GM12878 (cell line): ENCODE measurements around the gene TDRD3. TPM values are rescaled to one million over a fixed set of nuclear protein-coding genes. Genes with fewer than 3 reads are reported as not detected.

Experiments used
- ATAC-seq: fragments of 200-7000 bp; cut with Tn5 transposase; 3 replicates; pipeline ENCODE4 v1.9.1; 2020; ENCODE audit warnings: mild to moderate bottlenecking, moderate library complexity
- BruUV-seq: library from RNA; stranded (reverse); fragments of 400-500 nt; replicated peaks from 2 replicates; lab custom pipeline; 2021; lab: Mats Ljungman, UMichigan
- CTCF ChIA-PET: fragments of 300-600 bp; sonication (Branson Sonifier 250); formaldehyde crosslinking; extraction: SDS; loops from one replicate; lab custom pipeline; 2021; ENCODE audit warnings: inconsistent platforms; lab: Yijun Ruan, JAX
- POLR2A ChIA-PET: fragments of 350-600 bp; formaldehyde crosslinking; extraction: SDS; loops from one replicate; lab custom pipeline; 2021; ENCODE audit warnings: inconsistent platforms; lab: Charles Lee
- RAD21 ChIA-PET: fragments of 300-600 bp; sonication (Branson Sonifier 250); formaldehyde crosslinking; loops from one replicate; lab custom pipeline; 2023; ENCODE audit warnings: antibody characterized with exemption; ENCODE audit not compliant: unreplicated experiment; lab: Charles Lee
- SMC1A ChIA-PET: fragments of 300-600 bp; sonication (Branson Sonifier 250); formaldehyde crosslinking; loops from one replicate; lab custom pipeline; 2023; ENCODE audit not compliant: unreplicated experiment, uncharacterized antibody; lab: Charles Lee
- DNase-seq: peaks from one replicate; pipeline ENCODE4 v3.0.0-alpha.2; 2011; ENCODE audit warnings: low read depth, low spot score
- FAIRE-seq: peaks from 3 replicates; lab custom pipeline; 2011; peaks lifted over from hg19 to GRCh38; lab: Jason Lieb, UNC
- H2AFZ ChIP-seq: 2 replicates; pipeline ENCODE4 v1.6.0; 2011; ENCODE audit warnings: low read depth, low read length, control low read depth; ENCODE audit not compliant: control insufficient read depth
- H3K27ac ChIP-seq: 2 replicates; pipeline ENCODE4 v1.5.1; 2011; ENCODE audit warnings: control low read depth; ENCODE audit not compliant: control insufficient read depth, insufficient read depth
- H3K27me3 ChIP-seq, 2 experiments: replicated peaks in 1 of 2; 2 replicates each; pipeline versions ENCODE4 v1.6.0 to v1.6.1; 2011; ENCODE audit warnings: low read length in 1 of 2; ENCODE audit not compliant: control insufficient read depth in 2 of 2, insufficient read depth in 2 of 2
- H3K36me3 ChIP-seq, 2 experiments: 2 replicates each; pipeline ENCODE4 v1.5.1; 2011; ENCODE audit warnings: low read length in 1 of 2; ENCODE audit not compliant: control insufficient read depth in 2 of 2, insufficient read depth in 2 of 2
- H3K4me1 ChIP-seq: 2 replicates; pipeline ENCODE4 v1.6.1; 2011; ENCODE audit warnings: mild to moderate bottlenecking, low read length, moderate library complexity, mixed read lengths; ENCODE audit not compliant: control insufficient read depth, insufficient read depth
- H3K4me2 ChIP-seq: 2 replicates; pipeline ENCODE4 v1.6.0; 2011; ENCODE audit warnings: control low read depth; ENCODE audit not compliant: control insufficient read depth, insufficient read depth
- H3K4me3 ChIP-seq: fragments of 200-600 bp; sonication (generic); 2 replicates; pipeline ENCODE4 v1.5.1; 2016
- H3K79me2 ChIP-seq: 2 replicates; pipeline ENCODE4 v1.6.0; 2011; ENCODE audit warnings: low read length; ENCODE audit not compliant: control insufficient read depth, insufficient read depth
- H3K9ac ChIP-seq: 2 replicates; pipeline ENCODE4 v1.8.0; 2011; ENCODE audit warnings: low read length, control low read depth, mixed read lengths; ENCODE audit not compliant: control insufficient read depth, insufficient read depth
- H3K9me3 ChIP-seq: replicated peaks from 3 replicates; pipeline ENCODE4 v1.5.1; 2011; ENCODE audit warnings: mild to moderate bottlenecking, low read length; ENCODE audit not compliant: control insufficient read depth, insufficient read depth
- H4K20me1 ChIP-seq: 2 replicates; pipeline ENCODE4 v1.6.0; 2011; ENCODE audit not compliant: control insufficient read depth, insufficient read depth
- CTCF ChIP-seq, 3 experiments: IDR thresholded peaks in 2 of 3; conservative IDR thresholded peaks in 1 of 3; 2 replicates each; pipeline ENCODE4 v1.5.1; 2011; ENCODE audit warnings: low read depth in 3 of 3, low read length in 3 of 3, mild to moderate bottlenecking in 3 of 3, control low read depth in 2 of 3, moderate library complexity in 2 of 3, inconsistent platforms in 1 of 3, mixed read lengths in 1 of 3; ENCODE audit not compliant: control insufficient read depth in 2 of 3, insufficient read depth in 1 of 3; ENCODE audit errors: extremely low read depth in 1 of 3
- HDAC2 ChIP-seq: fragments of 200-600 bp; sonication (generic); IDR thresholded peaks from 2 replicates; pipeline ENCODE4 v1.6.1; 2017
- MEF2A ChIP-seq: IDR thresholded peaks from 2 replicates; pipeline ENCODE4 v1.6.1; 2011; ENCODE audit warnings: low read depth, mild to moderate bottlenecking, low read length, moderate library complexity; ENCODE audit not compliant: insufficient read depth
- NFIC ChIP-seq: IDR thresholded peaks from 2 replicates; pipeline ENCODE4 v1.6.1; 2012; ENCODE audit warnings: low read depth, mild to moderate bottlenecking, inconsistent platforms, low read length, moderate library complexity
- PML ChIP-seq: IDR thresholded peaks from 2 replicates; pipeline ENCODE4 v1.6.1; 2012; ENCODE audit warnings: low read length, inconsistent platforms
- POLR2A ChIP-seq: IDR thresholded peaks from 2 replicates; pipeline ENCODE4 v1.6.1; 2011; ENCODE audit warnings: low read depth, mild to moderate bottlenecking, low read length
- POLR2AphosphoS5 ChIP-seq: IDR thresholded peaks from 2 replicates; pipeline ENCODE4 v1.6.1; 2011; ENCODE audit warnings: mild to moderate bottlenecking, low read length, inconsistent platforms
- RB1 ChIP-seq: fragments of 450-650 bp; formaldehyde crosslinking; IDR thresholded peaks from 2 replicates; pipeline ENCODE4 v1.6.1; 2017; ENCODE audit warnings: mild to moderate bottlenecking, borderline replicate concordance
- SIX5 ChIP-seq: IDR thresholded peaks from 2 replicates; pipeline ENCODE4 v1.6.1; 2011; ENCODE audit warnings: mild to moderate bottlenecking, low read depth, low read length, moderate library complexity; ENCODE audit not compliant: severe bottlenecking
- SP1 ChIP-seq: IDR thresholded peaks from one replicate; pipeline ENCODE4 v1.6.1; 2011; ENCODE audit warnings: low read depth, low read length
- WGBS: methylation state at CpG from one replicate; pipeline ENCODE4 v1.1.6; 2016; ENCODE audit warnings: low lambda C conversion rate; ENCODE audit not compliant: insufficient replicate concordance, insufficient coverage; ENCODE audit errors: missing lambda C conversion rate; 5-methylcytosine and 5-hydroxymethylcytosine counted together
- in situ Hi-C: fragments of 300-500 bp; cut with MboI; formaldehyde crosslinking; loops from 9 replicates; pipeline ENCODE4 v1.14.3; 2018; ENCODE audit warnings: mixed read lengths
- intact Hi-C: fragments of 100-400 bp; cut with micrococcal nuclease; formaldehyde crosslinking; loops from one replicate; pipeline ENCODE4 v1.14.2; 2022; ENCODE audit not compliant: unreplicated experiment
- polyA plus RNA-seq, 11 experiments: library from polyadenylated mRNA; depleted of rRNA in 4 of 11; unstranded in 6 of 11; stranded (reverse) in 5 of 11; fragments of >200 nt; fragmentation: Nextera tagmentation in 4 of 11; fragmentation: Illumina TruSeq in 1 of 11; extraction: Ambion mirVana in 4 of 11; extraction: Trizol in 1 of 11; gene quantifications; 1 replicate in 1 of 11; 2 replicates in 10 of 11; pipeline versions ENCODE4 v1.2.1 to v1.2.3, GENCODE V29; 2011 to 2016; ENCODE audit warnings: inconsistent platforms in 2 of 11, missing spikeins in 2 of 11, low read depth in 1 of 11
- total RNA-seq, 4 experiments: library from RNA; depleted of rRNA in 3 of 4; stranded (reverse); fragments of >200 nt in 3 of 4; fragmentation: Illumina TruSeq in 1 of 4; extraction: Trizol in 1 of 4; gene quantifications; 2 replicates each; pipeline versions ENCODE4 v1.2.1 to v1.2.3, GENCODE V29; 2013 to 2021
- TF ChIP-seq, protein P1 (sequence below): fragments of 450-650 bp; IDR thresholded peaks from 2 replicates; pipeline ENCODE4 v1.6.1; 2017; ENCODE audit warnings: mild to moderate bottlenecking, moderate library complexity
- TF ChIP-seq, protein P2 (sequence below): fragments of 450-650 bp; IDR thresholded peaks from 2 replicates; pipeline ENCODE4 v1.6.1; 2017; ENCODE audit warnings: mild to moderate bottlenecking, low read depth, inconsistent platforms; ENCODE audit not compliant: poor library complexity, severe bottlenecking
- TF ChIP-seq, protein P3 (sequence below): IDR thresholded peaks from 2 replicates; pipeline ENCODE4 v1.6.1; 2011; ENCODE audit warnings: borderline replicate concordance, low read depth, mild to moderate bottlenecking, moderate library complexity, low read length; ENCODE audit not compliant: insufficient read depth, poor library complexity, severe bottlenecking

The TDRD3 gene
- total and polyA plus RNA-seq, 10 of the 15 experiments (the other 5 are each of a cell fraction or from before 2014, with no cell fraction given) = 8.4 to 27.9 (median 15.8) TPM

DNA sequence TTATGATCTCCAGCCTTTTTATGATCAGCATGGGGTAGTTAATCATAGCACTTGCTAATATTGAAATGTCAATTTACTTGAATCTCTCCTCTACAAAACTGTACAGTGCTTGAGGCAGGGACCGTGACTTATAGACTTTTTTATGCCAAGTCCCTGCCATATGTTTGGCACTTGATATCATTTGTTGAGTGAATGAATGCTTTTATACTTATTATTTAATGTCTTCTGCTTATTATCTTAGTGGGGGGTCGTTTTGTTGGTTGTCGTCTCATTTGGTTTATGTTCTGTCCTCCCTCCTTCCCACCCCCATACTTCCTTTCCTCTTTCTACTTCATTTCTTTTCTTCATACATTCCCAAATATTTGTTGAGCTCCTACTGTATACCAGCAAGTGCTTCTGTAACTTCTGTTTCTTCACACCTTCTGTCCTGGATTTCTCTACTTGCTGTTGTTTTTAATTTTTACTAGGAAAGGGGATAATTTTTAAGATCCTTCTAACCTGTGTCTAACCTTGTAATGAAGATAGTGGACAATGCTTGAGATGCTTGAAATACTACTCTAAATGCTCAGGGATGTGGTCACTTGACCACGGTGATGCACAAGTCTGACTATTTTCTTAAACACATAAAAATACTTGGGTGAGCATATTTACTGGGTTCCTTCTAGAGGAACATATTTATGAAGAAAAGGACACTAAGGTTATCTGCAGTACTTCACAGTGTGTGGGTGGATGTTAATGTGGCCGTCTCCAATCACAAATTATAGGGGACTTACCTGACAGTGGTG, 223.8 kb downstream of the TDRD3 start:
- no peaks in the 10 kb centered on the region for H4K20me1 ChIP-seq
- no peak overlapping the region for H3K27ac ChIP-seq
- H3K27me3 ChIP-seq = no peaks in the 10 kb centered on the region
- no peak overlapping the region for H3K9ac ChIP-seq
- in situ Hi-C loops (loop anchor here (10.0 kb wide), 1 partner anchor 794 kb away; the partner anchor contains the start of gene PCDH20), intact Hi-C loops (loop anchor here (5.0 to 10.0 kb wide), 2 partner anchors 164 to 1334 kb away; no protein-coding TSS in a partner anchor)
- ChIA-PET POLR2A (interaction anchor here (0.6 kb wide), 1 partner anchor 847 kb away, joined by 5 read pairs; no protein-coding TSS in a partner anchor), CTCF (interaction anchor here (1.7 kb wide), 1 partner anchor 171 kb away, joined by 5 read pairs; no protein-coding TSS in a partner anchor), SMC1A (interaction anchor here (1.2 kb wide), 1 partner anchor 173 kb away, joined by 3 read pairs; no protein-coding TSS in a partner anchor), RAD21 (interaction anchor here (0.6 kb wide), 1 partner anchor 165 kb away, joined by 3 read pairs; no protein-coding TSS in a partner anchor)
- no peaks in the 10 kb centered on the region for H3K4me1 ChIP-seq
- DNase-seq (no peak), ATAC-seq (no peak), FAIRE-seq (no peak)
- no peaks in the 10 kb centered on the region for H3K9me3 ChIP-seq
- H3K79me2 ChIP-seq = no peaks in the 10 kb centered on the region
- WGBS = 18% methylated on average over 5 of the region's 5 CpGs
- BruUV-seq = no TSS peak
- H3K36me3 ChIP-seq = no peaks in the 10 kb centered on the region
- no peak overlapping the region for H2AFZ ChIP-seq
- no peak overlapping the region for H3K4me3 ChIP-seq
- no peak overlapping the region for H3K4me2 ChIP-seq
- TF ChIP-seq, protein P1, sequence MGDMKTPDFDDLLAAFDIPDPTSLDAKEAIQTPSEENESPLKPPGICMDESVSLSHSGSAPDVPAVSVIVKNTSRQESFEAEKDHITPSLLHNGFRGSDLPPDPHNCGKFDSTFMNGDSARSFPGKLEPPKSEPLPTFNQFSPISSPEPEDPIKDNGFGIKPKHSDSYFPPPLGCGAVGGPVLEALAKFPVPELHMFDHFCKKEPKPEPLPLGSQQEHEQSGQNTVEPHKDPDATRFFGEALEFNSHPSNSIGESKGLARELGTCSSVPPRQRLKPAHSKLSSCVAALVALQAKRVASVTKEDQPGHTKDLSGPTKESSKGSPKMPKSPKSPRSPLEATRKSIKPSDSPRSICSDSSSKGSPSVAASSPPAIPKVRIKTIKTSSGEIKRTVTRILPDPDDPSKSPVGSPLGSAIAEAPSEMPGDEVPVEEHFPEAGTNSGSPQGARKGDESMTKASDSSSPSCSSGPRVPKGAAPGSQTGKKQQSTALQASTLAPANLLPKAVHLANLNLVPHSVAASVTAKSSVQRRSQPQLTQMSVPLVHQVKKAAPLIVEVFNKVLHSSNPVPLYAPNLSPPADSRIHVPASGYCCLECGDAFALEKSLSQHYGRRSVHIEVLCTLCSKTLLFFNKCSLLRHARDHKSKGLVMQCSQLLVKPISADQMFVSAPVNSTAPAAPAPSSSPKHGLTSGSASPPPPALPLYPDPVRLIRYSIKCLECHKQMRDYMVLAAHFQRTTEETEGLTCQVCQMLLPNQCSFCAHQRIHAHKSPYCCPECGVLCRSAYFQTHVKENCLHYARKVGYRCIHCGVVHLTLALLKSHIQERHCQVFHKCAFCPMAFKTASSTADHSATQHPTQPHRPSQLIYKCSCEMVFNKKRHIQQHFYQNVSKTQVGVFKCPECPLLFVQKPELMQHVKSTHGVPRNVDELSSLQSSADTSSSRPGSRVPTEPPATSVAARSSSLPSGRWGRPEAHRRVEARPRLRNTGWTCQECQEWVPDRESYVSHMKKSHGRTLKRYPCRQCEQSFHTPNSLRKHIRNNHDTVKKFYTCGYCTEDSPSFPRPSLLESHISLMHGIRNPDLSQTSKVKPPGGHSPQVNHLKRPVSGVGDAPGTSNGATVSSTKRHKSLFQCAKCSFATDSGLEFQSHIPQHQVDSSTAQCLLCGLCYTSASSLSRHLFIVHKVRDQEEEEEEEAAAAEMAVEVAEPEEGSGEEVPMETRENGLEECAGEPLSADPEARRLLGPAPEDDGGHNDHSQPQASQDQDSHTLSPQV = no peak
- no peak for TF ChIP-seq HDAC2
- TF ChIP-seq PML = no peak
- TF ChIP-seq CTCF (IDR thresholded peaks at IDR 0.05 in 2 of 3, conservative IDR thresholded peaks at IDR 0.05 in 1 of 3; ENCODE audit: control insufficient read depth in 2 of 3, extremely low read depth in 1 of 3, insufficient read depth in 1 of 3, low read depth in 3 of 3, low read length in 3 of 3) = no peak
- no peak for TF ChIP-seq RB1
- TF ChIP-seq, protein P2, sequence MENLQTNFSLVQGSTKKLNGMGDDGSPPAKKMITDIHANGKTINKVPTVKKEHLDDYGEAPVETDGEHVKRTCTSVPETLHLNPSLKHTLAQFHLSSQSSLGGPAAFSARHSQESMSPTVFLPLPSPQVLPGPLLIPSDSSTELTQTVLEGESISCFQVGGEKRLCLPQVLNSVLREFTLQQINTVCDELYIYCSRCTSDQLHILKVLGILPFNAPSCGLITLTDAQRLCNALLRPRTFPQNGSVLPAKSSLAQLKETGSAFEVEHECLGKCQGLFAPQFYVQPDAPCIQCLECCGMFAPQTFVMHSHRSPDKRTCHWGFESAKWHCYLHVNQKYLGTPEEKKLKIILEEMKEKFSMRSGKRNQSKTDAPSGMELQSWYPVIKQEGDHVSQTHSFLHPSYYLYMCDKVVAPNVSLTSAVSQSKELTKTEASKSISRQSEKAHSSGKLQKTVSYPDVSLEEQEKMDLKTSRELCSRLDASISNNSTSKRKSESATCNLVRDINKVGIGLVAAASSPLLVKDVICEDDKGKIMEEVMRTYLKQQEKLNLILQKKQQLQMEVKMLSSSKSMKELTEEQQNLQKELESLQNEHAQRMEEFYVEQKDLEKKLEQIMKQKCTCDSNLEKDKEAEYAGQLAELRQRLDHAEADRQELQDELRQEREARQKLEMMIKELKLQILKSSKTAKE = no peak
- TF ChIP-seq, protein P3, sequence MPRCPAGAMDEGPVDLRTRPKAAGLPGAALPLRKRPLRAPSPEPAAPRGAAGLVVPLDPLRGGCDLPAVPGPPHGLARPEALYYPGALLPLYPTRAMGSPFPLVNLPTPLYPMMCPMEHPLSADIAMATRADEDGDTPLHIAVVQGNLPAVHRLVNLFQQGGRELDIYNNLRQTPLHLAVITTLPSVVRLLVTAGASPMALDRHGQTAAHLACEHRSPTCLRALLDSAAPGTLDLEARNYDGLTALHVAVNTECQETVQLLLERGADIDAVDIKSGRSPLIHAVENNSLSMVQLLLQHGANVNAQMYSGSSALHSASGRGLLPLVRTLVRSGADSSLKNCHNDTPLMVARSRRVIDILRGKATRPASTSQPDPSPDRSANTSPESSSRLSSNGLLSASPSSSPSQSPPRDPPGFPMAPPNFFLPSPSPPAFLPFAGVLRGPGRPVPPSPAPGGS = no peak
- TF ChIP-seq SP1 = no peak
- TF ChIP-seq SIX5 = no peak
- TF ChIP-seq POLR2A = no peak
- no peak for TF ChIP-seq MEF2A
- TF ChIP-seq NFIC = no peak
- no peak for TF ChIP-seq POLR2AphosphoS5
